Testis (tissue), 3 donors: ENCODE data around the gene SNRNP40. TPM values are rescaled to one million over a fixed set of nuclear protein-coding genes. Genes with fewer than 3 reads are reported as not detected.

Experiments used
- DNase-seq: peaks from one replicate; pipeline ENCODE4 v3.0.0-alpha.2; 2019
- H3K27ac ChIP-seq, 2 donors: fragments of 200-600 bp; sonication (generic); one replicate each; pipeline ENCODE4 v1.5.1; 2019
- H3K27me3 ChIP-seq: fragments of 200-600 bp; sonication (generic); one replicate; pipeline ENCODE4 v1.5.1; 2019
- H3K36me3 ChIP-seq: fragments of 200-600 bp; sonication (generic); one replicate; pipeline ENCODE4 v1.5.1; 2017; ENCODE audit warnings: low read depth; ENCODE audit errors: missing control alignments
- H3K4me1 ChIP-seq: fragments of 200-600 bp; sonication (generic); one replicate; pipeline ENCODE4 v1.5.1; 2019
- H3K4me3 ChIP-seq, 2 donors: fragments of 200-600 bp; sonication (generic); one replicate each; pipeline ENCODE4 v1.5.1; 2017 to 2019
- H3K9me3 ChIP-seq: fragments of 200-600 bp; sonication (generic); one replicate; pipeline ENCODE4 v1.5.1; 2017
- POLR2A ChIP-seq: fragments of 450-650 bp; IDR thresholded peaks from one replicate; pipeline ENCODE4 v1.6.1; 2017; ENCODE audit warnings: antibody characterized with exemption, mild to moderate bottlenecking, moderate library complexity
- WGBS, 2 donors: methylation state at CpG; one replicate each; pipeline ENCODE4 v1.1.5; 2018; 5-methylcytosine and 5-hydroxymethylcytosine counted together
- intact Hi-C: fragments of 100-400 bp; cut with DNase I; formaldehyde crosslinking; loops from one replicate; pipeline ENCODE4 v1.15.1; 2023; ENCODE audit warnings: low total_unique reads
- polyA plus RNA-seq: library from polyadenylated mRNA; stranded (reverse); fragments of 350-450 nt; fragmentation: Illumina TruSeq; extraction: RNeasy Lipid Tissue Mini Kit (QIAGEN cat#74804); gene quantifications from one replicate; pipeline ENCODE4 v1.2.3, GENCODE V29; 2014; ENCODE audit warnings: low read depth, low replicate concordance; ENCODE audit not compliant: insufficient read depth
- total RNA-seq, 2 donors: library from RNA; depleted of rRNA; stranded (reverse); fragments of >200 nt; gene quantifications; one replicate each; pipeline ENCODE4 v1.2.3, GENCODE V29; 2016
- TF ChIP-seq, protein P1 (sequence below), 3 experiments: fragments of 450-650 bp in 2 of 3; fragments of 200-600 bp in 1 of 3; sonication (generic) in 1 of 3; IDR thresholded peaks; one replicate each; pipeline ENCODE4 v1.5.1; 2016 to 2019; ENCODE audit warnings: antibody characterized with exemption in 3 of 3, mild to moderate bottlenecking in 2 of 3, moderate library complexity in 1 of 3

SNRNP40 gene
- total and polyA plus RNA-seq, 3 donors from 2014 or later, result 52.8 to 75.1 (median 65.3) TPM

- no peak overlapping the region for H3K27ac ChIP-seq
- intact Hi-C loops, result no loop called here
- no peaks in the 10 kb centered on the region for H3K9me3 ChIP-seq
- H3K36me3 ChIP-seq, result no peaks in the 10 kb centered on the region
- TF ChIP-seq, protein P1, sequence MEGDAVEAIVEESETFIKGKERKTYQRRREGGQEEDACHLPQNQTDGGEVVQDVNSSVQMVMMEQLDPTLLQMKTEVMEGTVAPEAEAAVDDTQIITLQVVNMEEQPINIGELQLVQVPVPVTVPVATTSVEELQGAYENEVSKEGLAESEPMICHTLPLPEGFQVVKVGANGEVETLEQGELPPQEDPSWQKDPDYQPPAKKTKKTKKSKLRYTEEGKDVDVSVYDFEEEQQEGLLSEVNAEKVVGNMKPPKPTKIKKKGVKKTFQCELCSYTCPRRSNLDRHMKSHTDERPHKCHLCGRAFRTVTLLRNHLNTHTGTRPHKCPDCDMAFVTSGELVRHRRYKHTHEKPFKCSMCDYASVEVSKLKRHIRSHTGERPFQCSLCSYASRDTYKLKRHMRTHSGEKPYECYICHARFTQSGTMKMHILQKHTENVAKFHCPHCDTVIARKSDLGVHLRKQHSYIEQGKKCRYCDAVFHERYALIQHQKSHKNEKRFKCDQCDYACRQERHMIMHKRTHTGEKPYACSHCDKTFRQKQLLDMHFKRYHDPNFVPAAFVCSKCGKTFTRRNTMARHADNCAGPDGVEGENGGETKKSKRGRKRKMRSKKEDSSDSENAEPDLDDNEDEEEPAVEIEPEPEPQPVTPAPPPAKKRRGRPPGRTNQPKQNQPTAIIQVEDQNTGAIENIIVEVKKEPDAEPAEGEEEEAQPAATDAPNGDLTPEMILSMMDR (IDR thresholded peaks at IDR 0.05), result no peak
- TF ChIP-seq POLR2A, result no peak
- H3K4me1 ChIP-seq, result no peaks in the 10 kb centered on the region
- DNase-seq, result no peak
- H3K4me3 ChIP-seq, result no peak overlapping the region
- no peaks in the 10 kb centered on the region for H3K27me3 ChIP-seq
- 41 to 43% methylated on average over 8 to 9 of the region's 9 CpGs for WGBS, 2 donors
These were observed 72.5 kb downstream of the SNRNP40 start for GRCh38 chr1:31224068-31224467.

GRCh38 chr1:31222176-31222575 lies 74.4 kb downstream of the SNRNP40 start:
- Histone ChIP-seq H3K27ac (no peak overlapping the region), H3K36me3 (no peaks in the 10 kb centered on the region), H3K27me3 (no peaks in the 10 kb centered on the region), H3K9me3 (no peaks in the 10 kb centered on the region), H3K4me1 (no peaks in the 10 kb centered on the region), H3K4me3 (no peak overlapping the region)
- intact Hi-C loops, result no loop called here
- TF ChIP-seq, protein P1 (IDR thresholded peaks at IDR 0.05), result no peak
- no peak for TF ChIP-seq POLR2A
- DNase-seq, result no peak
- WGBS, 2 donors, result 75 to 76% methylated on average over 2 to 3 of the region's 3 CpGs

DNA sequence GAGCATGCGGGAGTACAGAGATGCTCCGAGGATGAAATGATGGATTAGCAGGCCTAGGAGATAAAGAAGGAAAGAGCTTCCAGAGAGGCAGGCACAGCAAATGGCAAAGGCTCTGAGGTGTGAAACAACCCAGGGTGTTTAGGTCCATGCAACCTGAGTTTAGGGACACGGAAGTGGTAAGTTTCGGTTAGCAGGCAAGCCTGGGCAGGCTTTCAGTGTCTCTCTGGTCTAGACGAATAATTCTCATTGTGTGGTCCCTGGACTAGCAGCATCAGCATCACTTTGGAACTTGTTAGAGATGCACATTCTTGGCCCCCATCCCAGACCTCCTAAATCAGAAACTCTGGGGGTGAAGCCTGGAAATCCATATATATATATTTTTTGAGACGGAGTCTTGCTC lies 75.5 kb downstream of the SNRNP40 start:
- no peaks in the 10 kb centered on the region for H3K36me3 ChIP-seq
- no peak overlapping the region for H3K4me3 ChIP-seq
- TF ChIP-seq, protein P1 (IDR thresholded peaks at IDR 0.05), result no peak
- H3K4me1 ChIP-seq, result peaks cover 4% of the 10 kb centered on the region
- intact Hi-C loops, result no loop called here
- H3K9me3 ChIP-seq, result no peaks in the 10 kb centered on the region
- WGBS, 2 donors, result 85 to 94% methylated on average over 6 of the region's 6 CpGs
- no peak for DNase-seq
- H3K27me3 ChIP-seq, result no peaks in the 10 kb centered on the region
- H3K27ac ChIP-seq, result no peak overlapping the region

GRCh38 chr1:31219489-31219888 lies 77.1 kb downstream of the SNRNP40 start:
- H3K27ac ChIP-seq, result no peak overlapping the region
- H3K4me3 ChIP-seq, result no peak overlapping the region
- TF ChIP-seq, protein P1 (IDR thresholded peaks at IDR 0.05), result no peak
- TF ChIP-seq POLR2A, result no peak
- no peaks in the 10 kb centered on the region for H3K36me3 ChIP-seq
- no peaks in the 10 kb centered on the region for H3K9me3 ChIP-seq
- WGBS, 2 donors, result 94 to 100% methylated on average over 1 to 6 of the region's 6 CpGs
- intact Hi-C loops, result no loop called here
- peaks cover 6% of the 10 kb centered on the region for H3K4me1 ChIP-seq
- no peaks in the 10 kb centered on the region for H3K27me3 ChIP-seq
- no peak for DNase-seq

- 94 to 96% methylated on average over 8 of the region's 8 CpGs for WGBS, 2 donors
- Histone ChIP-seq H3K36me3 (no peaks in the 10 kb centered on the region), H3K4me3 (no peak overlapping the region), H3K27me3 (no peaks in the 10 kb centered on the region), H3K4me1 (peaks cover 6% of the 10 kb centered on the region), H3K9me3 (no peaks in the 10 kb centered on the region), H3K27ac (no peak overlapping the region)
- intact Hi-C loops, result no loop called here
- TF ChIP-seq, protein P1 (IDR thresholded peaks at IDR 0.05), result no peak
- no peak for TF ChIP-seq POLR2A
- DNase-seq, result no peak
These were observed 77.9 kb downstream of the SNRNP40 start for GRCh38 chr1:31218705-31219104.
